Stomach (tissue), 9 donors: ENCODE data around the gene GLYR1. TPM values are rescaled to one million over a fixed set of nuclear protein-coding genes. Genes with fewer than 3 reads are reported as not detected.

ENCODE experiments used
- DNase-seq, 2 donors: peaks; one replicate each; pipeline versions ENCODE4 v3.0.0 to v3.0.0-alpha.2; 2013 to 2019
- H3K27ac ChIP-seq, 5 donors: fragments of 200-600 bp in 4 of 5; sonication (generic) in 4 of 5; one replicate each; pipeline ENCODE4 v1.5.1; 2013 to 2019; ENCODE audit warnings: mild to moderate bottlenecking in 1 of 5, moderate library complexity in 1 of 5
- H3K27me3 ChIP-seq, 3 donors: fragments of 200-600 bp; sonication (generic); one replicate each; pipeline ENCODE4 v1.5.1; 2017 to 2019; ENCODE audit warnings: mixed run types in 1 of 3
- H3K36me3 ChIP-seq, 4 donors: fragments of 200-600 bp; sonication (generic); 1 replicate in 3 of 4; 2 replicates in 1 of 4; pipeline ENCODE4 v1.5.1; 2016 to 2019
- H3K4me1 ChIP-seq, 4 donors: fragments of 200-600 bp; sonication (generic); one replicate each; pipeline ENCODE4 v1.5.1; 2016 to 2019
- H3K4me3 ChIP-seq, 4 donors: fragments of 200-600 bp; sonication (generic) in 3 of 4; one replicate each; pipeline ENCODE4 v1.5.1; 2016 to 2019; ENCODE audit warnings: mild to moderate bottlenecking in 1 of 4
- H3K9me3 ChIP-seq, 4 donors: fragments of 200-600 bp; sonication (generic); one replicate each; pipeline ENCODE4 v1.5.1; 2016 to 2019
- CTCF ChIP-seq, 7 experiments: fragments of 450-650 bp in 4 of 7; fragments of 200-600 bp in 3 of 7; sonication (generic) in 3 of 7; IDR thresholded peaks; one replicate each; pipeline ENCODE4 v1.5.1; 2016 to 2019; ENCODE audit warnings: antibody characterized with exemption in 7 of 7, control low read depth in 2 of 7, mild to moderate bottlenecking in 1 of 7
- EP300 ChIP-seq: sonication (generic); formaldehyde crosslinking; IDR thresholded peaks from one replicate; pipeline ENCODE4 v1.6.1; 2017; ENCODE audit warnings: antibody characterized with exemption
- POLR2A ChIP-seq, 4 donors: fragments of 450-650 bp; IDR thresholded peaks; one replicate each; pipeline ENCODE4 v1.6.1; 2016; ENCODE audit warnings: antibody characterized with exemption in 4 of 4, control low read depth in 2 of 4, mild to moderate bottlenecking in 1 of 4, moderate library complexity in 1 of 4
- POLR2AphosphoS5 ChIP-seq, 3 donors: sonication (generic); formaldehyde crosslinking; IDR thresholded peaks; one replicate each; pipeline ENCODE4 v1.6.1; 2016; ENCODE audit warnings: antibody characterized with exemption in 3 of 3
- WGBS, 5 donors: extraction: QIAGEN DNeasy Blood & Tissue Kit in 3 of 5; methylation state at CpG; one replicate each; pipeline versions ENCODE4 v1.1.5 to v1.1.7; 2013 to 2018; 5-methylcytosine and 5-hydroxymethylcytosine counted together
- intact Hi-C: fragments of 100-400 bp; cut with DNase I; formaldehyde crosslinking; loops from one replicate; pipeline ENCODE4 v1.15.1; 2023; ENCODE audit warnings: low total_unique reads
- polyA plus RNA-seq, 3 donors: library from polyadenylated mRNA; stranded (reverse); fragments of 200-250 nt; gene quantifications; one replicate each; pipeline ENCODE4 v1.2.3, GENCODE V29; 2013
- total RNA-seq, 5 donors: library from RNA; depleted of rRNA; stranded (reverse); fragments of >200 nt; gene quantifications; one replicate each; pipeline versions ENCODE4 v1.1.0 to v1.2.3, GENCODE V29; 2014 to 2016
- donor health status: healthy with polysubstance abuse.
- donor health status: Bipolar disorder and iron deficiency.
- donor health status: healthy.

The GLYR1 gene
- total and polyA plus RNA-seq, 8 donors = 29.3 to 187 (median 62.8) TPM

- WGBS, 5 donors = 47 to 55% (median 53%) methylated on average over 7 of the region's 7 CpGs
- DNase-seq = no peak
These were observed 77.8 kb downstream of the GLYR1 start for GRCh38 chr16:4769306-4769638.

GRCh38 chr16:4768549-4769305, 78.4 kb downstream of the GLYR1 start:
- Histone ChIP-seq H3K4me1 (peaks cover 24 to 44% (median 43%) of the 10 kb centered on the region in 4 donors), H3K27ac (peak overlapping the region; percentile 88 to 94 (median 92)), H3K4me3 (peak overlapping the region; percentile 87 to 100 (median 98)), H3K9me3 (no peaks in the 10 kb centered on the region), H3K27me3 (no peaks in the 10 kb centered on the region), H3K36me3 (peaks cover 6 to 20% (median 19%) of the 10 kb centered on the region in 4 donors)
- WGBS, 5 donors = 3 to 9% (median 4%) methylated on average over 10 to 48 of the region's 48 CpGs
- TF ChIP-seq CTCF (IDR thresholded peaks at IDR 0.05) (peak in 1 of 7 experiments; percentile 9), POLR2A (IDR thresholded peaks at IDR 0.05) (peak in 1 of 4 donors; percentile 18), POLR2AphosphoS5 (IDR thresholded peaks at IDR 0.05) (peak; percentile 57 to 91 (median 85)), EP300 (no peak)
- intact Hi-C loops = no loop called here
- DNase-seq = peak; percentile 99

More at GRCh38 chr16:4769306-4769638, 77.8 kb downstream of the GLYR1 start:
- TF ChIP-seq POLR2A (IDR thresholded peaks at IDR 0.05) (no peak), EP300 (no peak), POLR2AphosphoS5 (IDR thresholded peaks at IDR 0.05) (no peak), CTCF (IDR thresholded peaks at IDR 0.05) (no peak)
- intact Hi-C loops = no loop called here
- Histone ChIP-seq H3K9me3 (no peaks in the 10 kb centered on the region), H3K4me3 (peak overlapping the region in 3 of 4 donors; percentile 87 to 100 (median 96)), H3K36me3 (peaks cover under 1 to 15% (median 14%) of the 10 kb centered on the region in 4 donors), H3K27me3 (no peaks in the 10 kb centered on the region), H3K27ac (peak overlapping the region in 4 of 5 donors; percentile 90 to 94 (median 92)), H3K4me1 (peaks cover 24 to 41% (median 39%) of the 10 kb centered on the region in 4 donors)

GRCh38 chr16:4767872-4768548, 79.1 kb downstream of the GLYR1 start:
- intact Hi-C loops = no loop called here
- no peak for TF ChIP-seq POLR2AphosphoS5 (IDR thresholded peaks at IDR 0.05)
- TF ChIP-seq POLR2A (IDR thresholded peaks at IDR 0.05) = no peak
- no peak for TF ChIP-seq CTCF (IDR thresholded peaks at IDR 0.05)
- no peak for TF ChIP-seq EP300
- WGBS, 5 donors = 30 to 53% (median 37%) methylated on average over 17 of the region's 17 CpGs
- Histone ChIP-seq H3K36me3 (peaks cover 13 to 27% (median 26%) of the 10 kb centered on the region in 4 donors), H3K27me3 (no peaks in the 10 kb centered on the region), H3K9me3 (no peaks in the 10 kb centered on the region), H3K4me3 (peak overlapping the region; percentile 87 to 100 (median 98)), H3K4me1 (peaks cover 24 to 49% (median 44%) of the 10 kb centered on the region in 4 donors), H3K27ac (peak overlapping the region; percentile 88 to 94 (median 92))
- peak in 1 of 2 donors; percentile 53 for DNase-seq

GRCh38 chr16:4766875-4767628, 80.0 kb downstream of the GLYR1 start, which contains the start of gene ZNF500:
Gene ZNF500, minus strand, starts transcription at chr16:4767162. Its CDS starts 1,184 bp downstream, at chr16:4765978.
- 2 to 4% (median 2%) methylated on average over 60 to 72 of the region's 72 CpGs for WGBS, 5 donors
- H3K4me3 ChIP-seq = peak within 1 kb of the TSS; percentile 87 to 100 (median 98)
- peak within 1 kb of the TSS; percentile 90 to 94 (median 92) for H3K27ac ChIP-seq
- TF ChIP-seq POLR2AphosphoS5 (IDR thresholded peaks at IDR 0.05) (peak; percentile 72 to 93 (median 76)), POLR2A (IDR thresholded peaks at IDR 0.05) (no peak), CTCF (IDR thresholded peaks at IDR 0.05) (no peak)
- H3K4me1 ChIP-seq = peaks cover 24 to 52% (median 45%) of the 10 kb centered on the region in 4 donors
- H3K9me3 ChIP-seq = no peaks in the 10 kb centered on the region
- peak; percentile 99 for DNase-seq
- peaks cover 18 to 37% (median 36%) of the 10 kb centered on the region in 4 donors for H3K36me3 ChIP-seq
- intact Hi-C loops = no loop called here
- H3K27me3 ChIP-seq = no peaks in the 10 kb centered on the region
